ENCODE measurements around the gene NUP153.
A peak's percentile ranks its signal among the peaks of the same experiment; 100 is the strongest.
"Not testable (repeated sequence)": the region's sequence is repeated elsewhere in the genome, so short reads cannot be mapped to it uniquely, and the experiment has no call there.

Gene NUP153

DNA sequence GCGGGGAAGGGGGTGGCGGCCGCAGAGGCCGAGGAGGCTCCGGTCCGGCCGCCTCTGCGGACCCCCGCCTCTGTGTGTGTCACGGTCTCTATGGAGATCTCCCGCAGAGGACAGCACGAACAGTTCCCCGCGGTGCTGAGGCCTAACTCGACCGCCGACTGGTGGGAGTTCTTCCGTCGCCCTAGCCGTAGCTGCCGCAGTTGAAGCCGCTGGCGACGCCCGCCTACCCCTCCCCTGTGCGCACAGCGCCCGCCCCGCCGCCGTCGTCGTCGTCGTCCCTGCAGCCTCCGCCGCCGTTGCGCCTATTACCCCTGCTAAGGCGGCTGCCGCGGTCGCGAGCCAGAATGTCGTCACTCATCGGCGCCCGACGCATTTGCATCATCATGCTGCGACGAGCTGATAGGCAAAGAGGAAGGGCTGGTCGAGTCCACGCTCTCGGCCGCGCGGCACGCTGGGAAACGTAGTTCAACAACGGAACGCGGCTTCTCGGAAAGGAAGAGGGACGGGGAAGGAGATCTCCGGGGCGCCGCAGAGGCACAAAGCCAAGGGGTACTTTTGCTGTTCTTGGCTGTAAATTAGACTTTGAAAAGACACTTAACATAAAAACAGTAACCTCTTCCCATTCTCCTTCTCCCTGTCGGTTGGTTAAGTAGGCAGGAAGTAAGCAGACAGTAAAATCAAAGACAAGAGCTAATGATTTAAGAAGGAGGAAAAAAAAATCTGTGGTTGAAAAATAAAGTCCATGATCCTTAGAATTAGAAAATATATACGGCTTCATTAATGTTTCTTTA, at the start of gene NUP153:
TSS of gene NUP153 (minus strand) at position 346 of the 791 bp plus-strand sequence. CDS start 538 bp downstream, outside the sequence.
- DNase-seq: peak; percentile 99

DNA sequence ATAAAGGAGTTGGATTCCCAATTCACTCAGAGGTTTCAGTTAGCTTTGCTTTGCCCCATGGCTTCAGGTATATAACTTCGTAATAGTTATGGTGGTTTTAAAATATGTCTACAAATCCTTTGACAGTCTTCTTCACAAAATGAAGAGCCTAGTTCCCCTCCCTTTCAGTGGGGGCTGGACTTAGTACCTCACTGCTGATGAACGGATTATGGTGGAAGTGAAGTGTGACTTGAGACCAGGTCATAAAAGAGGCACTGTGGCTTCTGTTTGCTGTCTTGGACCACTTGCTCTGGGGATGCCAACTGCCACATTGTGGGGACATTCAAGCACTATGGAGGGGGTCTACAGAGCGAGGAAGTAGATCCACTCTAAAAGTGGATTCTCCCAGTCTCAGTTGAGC, 47.5 kb upstream of the NUP153 start:
- DNase-seq: no peak

DNA sequence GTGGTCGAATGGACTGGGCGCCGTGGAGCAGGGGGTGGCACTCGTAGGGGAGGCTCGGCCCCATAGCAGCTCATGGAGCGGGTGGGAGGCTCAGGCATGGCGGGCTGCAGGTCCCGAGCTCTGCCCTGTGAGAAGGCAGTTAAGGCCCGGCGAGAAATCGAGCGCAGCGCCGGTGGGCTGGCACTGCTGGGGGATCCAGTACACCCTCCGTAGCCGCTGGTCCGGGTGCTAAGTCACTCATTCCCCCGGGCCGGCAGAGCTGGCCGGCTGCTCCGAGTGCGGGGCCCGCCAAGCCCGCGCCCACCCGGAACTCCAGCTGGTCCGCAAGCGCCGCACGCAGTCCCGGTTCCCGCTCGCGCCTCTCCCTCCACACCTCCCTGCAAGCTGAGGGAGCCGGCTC, 38.6 kb upstream of the NUP153 start:
- DNase-seq: not testable (repeated sequence)

DNA sequence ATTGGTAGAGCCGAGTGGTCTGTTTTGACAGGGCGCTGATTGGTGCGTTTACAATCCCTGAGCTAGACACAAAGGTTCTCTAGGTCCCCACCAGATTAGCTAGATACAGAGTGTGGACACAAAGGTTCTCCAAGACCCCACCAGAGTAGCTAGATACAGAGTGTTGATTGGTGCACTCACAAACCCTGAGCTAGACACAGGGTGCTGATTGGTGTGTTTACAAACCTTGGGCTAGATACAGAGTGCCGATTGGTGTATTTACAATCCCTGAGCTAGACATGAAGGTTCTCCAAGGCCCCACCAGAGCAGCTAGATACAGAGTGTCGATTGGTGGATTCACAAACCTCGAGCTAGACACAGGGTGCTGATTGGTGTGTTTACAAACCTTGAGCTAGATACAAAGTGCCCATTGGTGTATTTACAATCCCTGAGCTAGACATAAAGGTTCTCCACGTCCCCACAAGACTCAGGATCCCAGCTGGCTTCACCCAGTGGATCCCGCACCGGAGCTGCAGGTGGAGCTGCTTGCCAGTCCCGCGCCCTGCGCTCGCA, 38.1 kb upstream of the NUP153 start:
- not testable (repeated sequence) for DNase-seq

DNA sequence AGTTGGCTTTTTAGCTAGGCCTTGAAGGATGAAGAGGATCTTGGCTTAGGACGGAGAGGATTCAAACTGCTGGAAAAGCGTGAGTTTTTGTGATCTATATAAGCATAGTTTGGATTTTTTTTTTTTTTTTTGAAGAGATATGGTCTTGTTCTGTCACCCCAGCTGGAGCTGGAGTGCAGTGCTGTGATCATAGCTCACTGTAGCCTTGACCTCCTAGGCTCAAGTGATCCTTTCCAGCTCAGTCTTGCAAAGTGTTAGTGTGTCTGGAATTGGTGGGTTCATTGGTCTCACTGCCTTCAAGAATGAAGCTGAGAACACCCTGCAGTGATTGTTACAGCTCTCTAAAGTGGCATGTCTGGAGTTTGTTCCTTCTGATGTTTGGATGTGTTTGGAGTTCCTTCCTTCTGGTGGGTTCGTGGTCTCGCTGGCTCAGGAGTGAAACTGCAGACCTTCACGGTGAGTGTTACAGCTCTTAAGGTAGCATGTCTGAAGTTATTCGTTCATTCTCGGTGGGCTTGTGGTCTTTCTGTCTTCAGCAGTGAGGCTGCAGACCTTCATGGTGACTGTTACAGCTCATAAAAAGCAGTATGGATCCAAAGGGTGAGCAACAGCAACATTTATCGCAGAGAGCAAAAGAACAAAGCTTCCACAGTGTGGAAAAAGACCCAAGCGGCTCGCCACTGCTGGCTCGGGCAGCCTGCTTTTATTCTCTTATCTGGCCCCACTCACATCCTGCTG, 37.5 kb upstream of the NUP153 start:
- no peak for DNase-seq

DNA sequence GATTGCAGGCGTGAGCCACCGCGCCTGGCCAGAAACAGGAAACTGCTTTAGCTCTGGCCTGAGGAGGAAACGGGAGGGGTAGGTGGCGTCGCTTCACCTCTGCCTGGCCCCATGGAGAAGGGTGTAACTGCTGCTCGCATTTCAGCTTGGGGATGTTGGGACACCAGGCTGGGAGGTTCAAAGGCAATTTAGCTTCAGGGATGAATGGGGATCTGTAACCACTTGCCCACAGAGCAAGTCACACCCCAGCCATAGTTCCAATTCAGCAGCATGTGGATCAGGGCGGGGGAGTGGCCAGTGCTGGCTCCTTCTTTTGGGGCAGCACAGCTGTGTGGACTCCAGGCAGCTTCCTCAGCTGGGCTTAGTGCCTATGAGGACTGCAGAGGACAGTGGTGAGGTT, 34.8 kb upstream of the NUP153 start:
- no peak for DNase-seq

DNA sequence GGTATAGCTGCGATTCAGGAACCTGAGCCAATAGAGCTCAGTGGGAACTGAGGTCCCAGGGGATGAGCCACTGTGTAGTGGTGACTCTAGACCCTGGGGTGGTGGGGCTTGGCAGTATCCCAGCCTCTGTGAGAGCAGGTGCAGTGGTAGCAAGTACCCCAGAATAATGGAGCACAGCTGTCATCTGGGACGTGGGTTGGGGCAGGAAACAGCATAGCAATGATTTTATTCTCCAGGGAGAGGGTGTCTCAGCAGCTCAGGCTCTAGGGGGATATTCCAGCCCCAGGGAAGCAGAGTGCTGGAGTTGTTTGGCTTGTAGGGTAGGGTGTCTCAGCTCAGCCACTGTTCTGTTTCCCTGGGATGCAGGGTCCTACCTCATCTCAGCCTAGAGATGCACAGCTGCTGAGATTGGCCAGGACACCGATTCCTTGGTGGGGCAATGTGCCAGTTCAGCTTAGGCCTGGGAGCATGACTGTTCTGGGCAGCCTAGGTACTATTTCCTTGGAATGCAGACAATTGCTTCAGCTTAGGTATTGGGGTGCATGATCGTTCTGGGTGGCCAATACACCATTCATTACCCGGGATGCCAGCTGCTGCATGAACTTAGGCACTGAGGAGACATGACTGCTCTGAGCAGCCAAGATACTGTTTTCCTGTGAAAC, 34.0 kb upstream of the NUP153 start:
- no peak for DNase-seq

DNA sequence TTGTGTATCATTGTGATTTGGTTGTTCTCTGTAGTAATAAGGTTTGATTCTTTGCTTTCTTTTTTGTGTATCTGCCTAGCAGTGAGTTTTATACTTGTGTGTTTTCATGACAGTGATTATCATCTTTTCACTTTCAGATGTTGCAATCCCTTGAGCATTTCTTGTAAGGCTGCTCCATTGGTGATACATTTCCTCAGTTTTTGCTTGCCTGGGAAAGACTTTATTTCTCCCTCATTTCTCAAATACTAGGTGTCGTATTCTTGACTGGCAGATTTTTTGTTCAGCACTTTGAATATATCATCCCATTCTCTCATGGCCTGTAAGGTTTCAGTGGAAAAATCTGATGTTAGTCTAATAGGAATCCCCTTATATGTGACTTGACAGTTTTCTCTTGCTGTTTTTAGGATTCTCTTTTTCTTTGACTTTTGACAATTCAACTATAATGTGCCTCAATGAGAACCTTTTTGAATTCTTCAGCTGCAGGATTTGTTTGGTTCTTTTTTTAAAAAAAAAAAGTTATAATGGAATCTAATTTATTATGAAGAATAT, 31.1 kb upstream of the NUP153 start:
- DNase-seq: no peak

DNA sequence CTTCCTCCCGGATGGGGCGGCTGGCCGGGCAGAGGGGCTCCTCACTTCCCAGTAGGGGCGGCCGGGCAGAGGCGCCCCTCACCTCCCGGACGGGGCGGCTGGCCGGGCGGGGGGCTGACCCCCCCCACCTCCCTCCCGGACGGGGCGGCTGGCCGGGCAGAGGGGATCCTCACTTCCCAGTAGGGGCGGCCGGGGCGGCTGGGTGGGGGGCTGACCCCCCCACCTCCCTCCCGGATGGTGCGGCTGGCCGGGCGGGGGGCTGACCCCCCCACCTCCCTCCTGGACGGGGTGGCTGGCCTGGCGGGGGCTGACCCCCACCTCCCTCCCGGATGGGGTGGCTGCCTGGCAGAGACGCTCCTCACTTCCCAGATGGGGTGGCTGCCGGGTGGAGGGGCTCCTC, 28.6 kb upstream of the NUP153 start:
- not testable (repeated sequence) for DNase-seq

DNA sequence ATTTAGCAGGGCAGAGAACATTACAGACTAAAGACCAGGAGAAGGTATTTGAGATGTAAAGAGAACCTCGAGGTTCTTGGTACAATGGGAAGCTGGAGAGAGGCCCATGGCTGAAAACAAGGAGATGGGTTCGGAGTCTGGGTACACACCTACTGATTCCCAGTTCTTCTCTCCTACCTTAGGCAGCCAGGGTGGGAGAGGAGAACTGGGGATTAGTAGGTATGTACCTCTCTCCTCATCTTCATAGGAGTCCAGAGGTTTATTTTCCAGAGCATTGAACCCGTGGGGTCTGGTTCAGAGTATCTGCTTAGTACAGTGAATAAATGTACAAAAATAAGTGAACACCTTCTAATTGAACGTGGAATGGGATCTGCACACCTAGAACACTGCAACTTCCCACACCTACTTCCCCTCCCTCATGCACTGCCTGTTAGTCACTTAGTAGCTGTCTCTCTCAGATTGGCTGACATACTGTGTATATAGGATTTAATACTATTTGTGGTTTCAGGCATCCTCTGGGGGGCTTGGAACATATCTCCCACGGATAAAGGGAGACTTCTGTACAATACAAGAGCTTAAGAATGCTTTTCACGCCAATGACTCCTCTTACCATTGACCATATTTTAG, 23.5 kb upstream of the NUP153 start:
- DNase-seq: no peak

DNA sequence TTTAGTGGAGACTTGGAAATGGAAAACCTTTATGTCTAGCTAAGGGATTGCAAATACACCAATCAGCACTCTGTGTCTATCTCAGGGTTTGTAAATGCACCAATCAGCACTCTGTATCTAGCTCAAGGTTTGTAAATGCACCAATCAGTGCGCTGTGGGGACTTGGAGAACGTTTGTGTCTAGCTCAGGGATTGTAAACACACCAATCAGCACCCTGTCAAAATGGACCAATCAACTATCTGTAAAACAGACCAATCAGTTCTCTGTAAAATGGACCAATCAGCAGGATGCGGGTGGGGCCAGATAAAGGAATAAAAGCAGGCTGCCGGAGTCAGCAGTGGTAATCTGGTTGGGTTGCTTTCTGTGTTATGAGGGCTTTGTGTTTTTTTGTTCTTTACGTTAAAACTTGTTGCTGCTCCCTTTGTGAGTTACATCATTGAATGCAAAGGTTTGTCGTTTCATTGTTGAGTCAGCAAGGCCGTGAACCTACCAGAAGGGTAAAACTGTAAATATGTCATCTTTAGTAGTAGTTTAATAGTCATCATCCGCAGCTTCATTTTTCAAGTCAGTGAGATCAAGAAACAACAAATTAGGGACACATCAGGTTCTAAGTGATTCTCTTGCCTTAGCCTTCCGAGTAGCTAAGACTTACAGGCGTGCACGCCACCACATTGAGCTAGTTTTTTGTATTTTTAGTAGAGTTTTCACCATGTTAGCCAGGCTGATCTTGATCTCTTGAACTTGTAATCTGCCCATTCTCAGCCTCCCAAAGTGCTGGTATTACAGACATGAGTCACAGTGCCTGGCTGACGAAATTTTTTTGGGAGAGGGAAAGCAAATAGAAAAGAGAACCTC, 22.7 kb upstream of the NUP153 start:
- DNase-seq: no peak

DNA sequence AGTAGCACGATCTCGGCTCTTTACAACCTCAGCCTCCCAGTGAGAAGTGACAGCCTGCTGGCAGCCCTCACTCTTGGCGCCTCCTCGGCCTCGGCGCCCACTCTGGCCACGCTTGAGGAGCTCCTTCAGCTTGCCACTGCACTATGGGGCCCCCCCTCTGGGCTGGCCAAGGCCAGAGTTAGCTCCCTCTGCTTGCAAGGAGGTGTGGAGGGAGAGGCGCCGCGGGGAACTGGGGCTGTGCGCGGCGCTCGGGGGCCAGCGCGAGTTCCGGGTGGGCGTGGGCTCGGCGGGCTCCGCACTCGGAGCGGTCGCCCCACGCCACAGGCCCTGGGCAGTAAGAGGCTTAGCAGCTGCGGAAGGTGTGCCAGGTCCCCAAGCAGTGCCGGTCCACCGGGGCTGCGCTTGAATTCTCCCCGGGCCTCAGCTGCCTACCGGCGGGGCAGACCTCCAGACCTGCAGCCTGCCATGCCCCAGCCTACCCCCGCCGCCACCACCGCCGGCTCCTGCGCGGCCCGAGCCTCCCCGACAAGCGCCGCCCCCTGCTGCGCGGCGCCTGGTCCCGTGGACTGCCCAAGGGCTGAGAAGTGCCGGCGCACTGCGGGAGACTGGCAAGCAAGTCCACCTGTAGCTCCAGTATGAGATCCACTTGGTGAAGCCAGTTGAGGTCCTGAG, 22.0 kb upstream of the NUP153 start:
- no peak for DNase-seq

DNA sequence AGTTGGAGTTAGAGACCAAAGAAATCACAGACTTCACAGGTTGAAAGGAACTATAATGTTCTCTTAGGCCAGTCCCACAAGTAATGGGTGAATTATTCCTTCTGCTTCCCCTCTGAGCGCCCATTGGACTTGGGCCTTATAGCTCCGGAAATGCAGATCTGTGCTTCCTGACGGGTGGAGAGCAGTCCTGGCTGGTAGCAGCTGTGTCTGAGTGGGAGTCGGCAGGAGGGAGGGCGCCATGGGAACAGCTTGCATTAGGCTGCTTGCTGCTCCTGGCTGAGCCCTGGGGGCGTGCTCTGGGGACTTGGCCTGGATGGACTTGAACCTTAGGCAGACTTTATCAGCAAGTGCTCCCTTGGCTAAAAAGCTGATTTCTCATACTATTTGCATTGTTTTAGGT, 18.4 kb upstream of the NUP153 start:
- no peak for DNase-seq

DNA sequence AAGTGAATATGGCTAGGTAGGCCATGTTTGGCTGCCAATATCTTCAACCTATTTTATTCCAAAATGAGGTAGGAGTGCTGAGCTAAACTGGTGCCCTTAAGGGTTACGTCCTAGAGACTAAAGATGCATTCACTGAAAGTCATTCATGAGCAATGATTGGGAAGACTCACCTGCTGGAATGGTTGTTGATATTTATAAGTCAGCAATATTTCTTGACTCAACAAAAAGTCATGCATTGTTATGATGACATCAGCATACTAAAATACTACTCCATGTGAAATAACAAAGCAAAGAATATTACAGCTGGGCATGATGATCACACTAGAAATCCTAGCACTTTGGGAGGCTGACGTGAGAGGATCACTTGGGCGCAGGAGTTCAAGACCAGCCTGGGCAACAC, 17.6 kb upstream of the NUP153 start:
- no peak for DNase-seq

DNA sequence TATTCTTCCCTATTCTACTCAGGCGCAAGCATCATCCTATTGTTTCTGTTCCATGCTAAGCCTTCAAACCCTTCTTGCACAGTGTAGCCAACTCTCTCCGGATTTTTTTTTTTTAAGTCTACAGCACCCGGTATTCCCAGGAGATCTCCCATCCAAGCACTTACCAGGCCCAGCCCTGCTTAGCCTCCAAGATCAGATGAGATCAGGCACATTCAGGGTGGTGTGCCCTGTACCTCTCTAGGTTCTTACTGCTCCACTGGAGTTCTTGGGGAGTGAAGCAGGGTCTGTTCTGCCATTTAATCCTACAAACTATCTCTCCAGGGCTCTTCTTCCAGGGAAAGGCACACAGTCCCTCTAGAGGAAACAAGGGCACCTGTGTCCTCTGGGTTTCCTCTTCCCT, 14.9 kb upstream of the NUP153 start:
- no peak for DNase-seq

DNA sequence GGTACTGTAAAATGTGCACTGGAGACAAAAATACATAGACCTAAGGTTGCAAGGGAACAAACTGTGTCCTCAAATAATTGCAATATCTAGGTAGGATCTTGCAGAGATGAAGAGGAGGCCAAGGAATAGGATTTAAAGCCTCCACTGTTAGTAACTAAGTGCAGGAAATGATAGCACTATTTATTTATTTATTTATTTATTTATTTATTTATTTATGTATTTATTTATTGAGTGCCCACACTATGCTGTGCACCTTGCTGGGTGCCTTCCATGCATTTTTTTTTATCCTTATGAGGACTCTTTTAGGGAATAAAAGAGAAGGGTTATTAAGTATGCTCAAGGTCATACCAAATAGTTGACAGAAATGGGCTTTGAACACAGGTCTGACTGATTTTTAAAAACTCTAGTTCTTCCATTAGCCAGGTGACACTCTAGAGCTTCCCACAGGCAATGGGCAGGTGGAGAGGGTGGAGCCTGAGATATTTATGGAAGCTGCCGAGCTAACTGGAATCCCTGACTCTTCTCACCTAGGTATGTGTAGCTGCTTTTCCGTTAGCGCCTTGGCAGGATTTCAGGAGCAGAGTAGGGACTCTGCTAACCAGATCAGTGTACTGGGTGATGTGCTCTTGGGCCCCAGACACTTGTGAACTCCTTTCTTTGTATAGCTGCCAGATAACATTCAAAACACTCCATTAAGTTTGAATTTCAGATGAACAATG, 12.8 kb upstream of the NUP153 start:
- DNase-seq: no peak

DNA sequence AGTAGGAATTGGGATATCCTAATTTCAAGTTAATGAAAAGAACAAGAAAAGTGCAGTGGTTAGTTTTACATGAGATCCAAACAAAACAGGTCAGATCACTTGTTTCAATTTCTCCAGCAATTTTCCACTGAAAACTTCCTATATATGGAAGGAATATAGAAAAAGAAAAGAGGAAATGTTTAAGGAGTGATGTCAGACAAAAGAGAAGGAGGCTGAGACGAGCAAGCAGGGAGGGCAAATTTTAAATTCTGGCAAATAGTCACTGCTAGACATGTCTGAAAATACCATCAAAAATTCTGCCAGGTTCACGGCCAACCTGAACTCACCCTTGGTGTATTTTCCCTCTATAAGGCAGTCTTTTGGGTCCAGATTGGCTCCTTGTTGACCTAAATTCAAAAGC, 9.5 kb upstream of the NUP153 start:
- no peak for DNase-seq

DNA sequence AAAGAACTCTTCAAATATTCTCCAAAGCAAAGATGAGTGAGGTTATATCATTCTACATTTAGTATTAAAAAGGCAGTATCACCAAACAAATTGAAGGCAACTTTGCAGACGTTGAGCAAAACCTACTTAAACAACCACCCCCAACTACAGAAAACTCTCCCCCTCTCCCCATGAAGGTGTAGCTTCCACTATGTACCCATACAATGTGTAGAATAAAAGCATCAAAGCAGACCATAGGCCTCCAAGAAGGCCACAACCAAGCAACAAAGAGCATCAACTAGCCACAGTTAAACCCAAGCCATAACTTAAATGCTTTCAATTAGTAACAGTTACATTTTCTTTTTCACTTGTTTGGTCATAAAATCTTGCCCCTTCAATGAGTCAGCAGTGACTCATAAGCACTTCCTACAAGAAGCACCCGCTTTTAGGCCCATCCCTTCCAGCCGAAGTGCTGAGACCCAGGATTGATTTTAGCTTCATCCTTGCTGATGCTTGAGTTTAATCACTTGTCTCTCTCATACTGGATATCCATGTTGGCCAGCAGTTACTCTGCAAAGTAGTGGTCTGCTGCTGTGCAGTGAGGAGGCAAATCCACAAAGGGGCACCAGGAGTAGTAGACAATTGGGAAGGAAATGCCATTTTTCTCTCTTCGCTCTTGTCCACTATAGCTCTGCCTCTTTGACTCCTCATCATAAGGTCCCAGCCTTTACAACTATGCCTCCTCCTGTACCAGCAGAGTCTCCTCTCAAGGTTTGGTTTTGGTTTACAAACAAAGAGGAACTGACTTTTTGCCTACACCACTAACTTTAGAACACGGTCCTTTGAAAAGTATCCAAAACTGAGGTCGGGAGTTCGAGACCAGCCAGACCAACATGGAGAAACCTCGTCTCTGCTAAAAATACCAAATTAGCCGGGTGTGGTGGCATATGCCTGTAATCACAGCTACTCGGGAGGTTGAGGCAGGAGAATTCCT, 8.4 kb upstream of the NUP153 start:
- DNase-seq: no peak

DNA sequence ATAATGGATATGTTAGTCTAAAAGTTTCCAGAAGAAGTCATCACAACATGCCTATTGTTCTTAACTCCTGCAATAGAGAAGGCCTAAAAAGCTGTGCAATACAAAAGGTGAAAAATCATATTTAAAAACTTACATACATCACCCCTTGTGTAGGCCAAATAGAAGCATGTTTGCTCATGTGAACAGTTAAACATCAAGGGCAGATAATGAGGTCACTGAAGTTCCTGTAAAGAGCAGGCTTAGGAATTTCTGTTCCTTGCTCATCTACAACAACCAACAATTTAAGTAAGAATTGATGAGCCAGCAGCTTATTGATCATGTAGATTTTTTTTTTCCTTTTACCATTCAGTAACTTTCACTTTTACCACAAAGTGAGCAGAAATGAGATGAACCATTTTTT, 7.5 kb upstream of the NUP153 start:
- no peak for DNase-seq

Measured in activated gamma-delta T cell treated with Interleukin-2 at 50 U/mL for 16 hours (primary cell).